Midbrain (tissue), 1 donor: Measurements from ENCODE around the gene KMT2B.
A peak's percentile ranks its signal among the peaks of the same experiment; 100 is the strongest.
"Not testable (repeated sequence)": the region's sequence is repeated elsewhere in the genome, so short reads cannot be mapped to it uniquely, and the experiment has no call there.

Source experiments
- DNase-seq: peaks from one replicate; lab custom pipeline; 2025; lab: John Stamatoyannopoulos, UW

Gene KMT2B

DNA sequence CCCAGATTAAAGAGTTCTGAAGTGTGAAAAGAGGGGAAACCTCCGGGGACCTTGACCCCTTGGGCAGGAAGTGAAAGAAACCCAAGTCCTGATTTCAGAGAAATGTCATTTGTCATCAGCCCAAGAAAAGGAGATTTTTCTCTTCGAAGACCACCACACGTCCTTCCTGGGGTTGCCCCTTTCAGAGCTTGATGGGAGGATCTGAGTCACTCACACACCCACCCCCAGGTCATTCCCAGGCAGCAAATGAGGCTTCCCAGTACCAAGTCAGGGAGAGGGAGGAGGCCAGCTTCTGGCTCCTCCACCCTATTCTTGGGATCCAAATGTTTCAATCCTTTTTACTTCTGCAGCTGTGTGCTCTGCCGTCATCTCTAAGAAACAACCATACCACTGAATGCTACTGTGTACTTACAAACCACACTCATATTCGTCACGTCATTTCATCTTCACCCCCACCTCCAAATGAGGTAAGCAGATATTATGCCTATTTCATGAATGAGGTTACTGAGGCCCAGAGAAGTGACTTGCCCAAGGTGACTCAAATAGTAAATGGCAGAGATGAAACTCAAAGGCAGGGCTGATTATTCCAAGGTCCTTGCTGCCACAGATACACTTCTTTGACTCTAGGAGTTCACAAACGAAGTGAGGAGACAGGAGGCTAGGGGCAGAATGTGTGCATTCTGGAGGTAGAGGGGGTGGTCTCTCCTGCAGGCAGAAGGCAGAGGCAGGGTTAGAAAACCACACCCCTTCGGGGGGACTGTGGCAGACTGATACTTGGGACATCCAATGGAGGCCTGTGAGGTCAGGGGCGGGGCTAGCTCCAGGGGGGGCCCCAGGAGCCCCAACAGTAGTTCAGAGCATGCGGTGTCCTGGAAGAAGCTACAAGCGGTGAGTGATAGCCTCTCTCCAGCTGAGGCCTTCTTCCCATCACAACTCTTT, 5.0 kb upstream of the KMT2B start:
- no peak for DNase-seq

DNA sequence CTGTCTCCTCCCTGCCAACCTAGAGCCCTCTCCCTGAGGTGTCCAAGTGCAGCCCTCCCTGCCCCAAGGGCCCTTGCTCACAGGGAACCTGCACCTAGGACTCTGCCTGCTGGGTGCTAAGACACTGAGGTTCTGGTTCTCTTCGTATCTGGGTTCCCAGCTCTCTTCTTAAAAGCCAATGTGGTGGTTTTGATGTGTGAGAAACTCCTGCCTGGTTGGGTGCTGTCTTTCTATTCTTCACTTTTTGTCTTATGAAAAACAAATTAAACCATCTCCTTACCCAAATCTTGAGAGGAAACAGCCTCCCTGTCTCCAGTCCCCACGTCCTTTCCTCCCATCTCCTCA, 4.3 kb upstream of the KMT2B start:
- no peak for DNase-seq

DNA sequence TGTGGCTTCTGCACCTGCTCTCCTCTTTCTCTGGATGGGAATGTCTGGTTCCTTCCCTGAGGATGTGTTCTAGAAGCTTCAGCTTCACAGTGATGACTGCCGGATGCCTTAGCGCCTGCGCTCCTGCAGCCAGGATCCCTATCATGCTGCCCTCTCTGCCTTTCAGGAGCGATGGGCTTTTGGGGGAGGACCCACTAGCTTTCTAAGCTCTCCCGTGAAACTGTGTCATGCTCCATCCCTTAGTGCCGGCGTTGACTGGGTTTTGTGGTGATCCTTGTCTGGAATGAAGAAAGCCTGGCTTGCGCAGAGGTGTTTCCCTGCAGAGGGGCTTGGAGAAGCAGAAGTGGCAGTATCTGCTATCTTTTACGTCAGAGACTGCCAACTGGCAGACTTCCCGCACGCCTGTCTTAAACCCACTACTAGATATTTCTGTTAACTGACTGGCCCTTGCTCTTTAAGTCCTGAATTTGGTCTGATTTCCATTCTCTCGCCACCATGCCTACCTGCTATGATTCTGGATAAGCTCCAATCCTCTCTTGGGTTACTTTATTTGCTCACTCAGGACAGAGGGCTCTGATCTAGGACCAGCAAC, 3.8 kb upstream of the KMT2B start:
- no peak for DNase-seq

DNA sequence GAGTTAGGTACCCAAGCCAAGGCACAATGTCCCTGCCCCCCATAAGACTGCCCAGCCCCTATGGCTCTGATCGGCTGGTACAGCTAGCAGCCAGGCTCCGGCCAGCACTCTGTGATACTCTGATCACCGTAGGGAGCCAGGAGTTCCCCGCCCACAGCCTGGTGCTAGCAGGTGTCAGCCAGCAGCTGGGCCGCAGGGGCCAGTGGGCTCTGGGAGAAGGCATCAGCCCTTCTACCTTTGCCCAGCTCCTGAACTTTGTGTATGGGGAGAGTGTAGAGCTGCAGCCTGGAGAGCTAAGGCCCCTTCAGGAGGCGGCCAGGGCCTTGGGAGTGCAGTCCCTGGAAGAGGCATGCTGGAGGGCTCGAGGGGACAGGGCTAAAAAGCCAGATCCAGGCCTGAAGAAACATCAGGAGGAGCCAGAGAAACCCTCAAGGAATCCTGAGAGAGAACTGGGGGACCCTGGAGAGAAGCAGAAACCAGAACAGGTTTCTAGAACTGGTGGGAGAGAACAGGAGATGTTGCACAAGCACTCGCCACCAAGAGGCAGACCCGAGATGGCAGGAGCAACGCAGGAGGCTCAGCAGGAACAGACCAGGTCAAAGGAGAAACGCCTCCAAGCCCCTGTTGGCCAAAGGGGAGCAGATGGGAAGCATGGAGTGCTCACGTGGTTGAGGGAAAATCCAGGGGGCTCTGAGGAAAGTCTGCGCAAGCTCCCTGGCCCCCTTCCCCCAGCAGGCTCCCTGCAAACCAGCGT, 3.0 kb upstream of the KMT2B start:
- no peak for DNase-seq

DNA sequence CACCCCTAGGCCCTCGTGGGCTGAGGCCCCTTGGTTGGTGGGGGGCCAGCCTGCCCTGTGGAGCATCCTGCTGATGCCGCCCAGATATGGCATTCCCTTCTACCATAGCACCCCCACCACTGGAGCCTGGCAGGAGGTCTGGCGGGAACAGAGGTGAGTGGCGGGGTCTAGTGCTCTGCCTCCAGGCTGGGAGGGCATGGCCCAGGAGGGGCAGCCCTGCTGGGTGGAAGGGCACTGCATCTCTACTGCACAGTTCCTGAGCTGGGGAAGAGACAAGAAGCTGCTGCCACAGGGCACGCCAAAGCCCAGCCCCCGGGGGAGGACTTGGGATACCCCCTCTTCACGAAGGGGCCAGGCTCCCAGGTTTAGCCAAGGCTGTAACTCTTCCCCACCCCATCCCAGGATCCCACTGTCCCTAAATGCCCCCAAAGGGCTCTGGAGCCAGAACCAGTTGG, 2.4 kb upstream of the KMT2B start:
- no peak for DNase-seq

DNA sequence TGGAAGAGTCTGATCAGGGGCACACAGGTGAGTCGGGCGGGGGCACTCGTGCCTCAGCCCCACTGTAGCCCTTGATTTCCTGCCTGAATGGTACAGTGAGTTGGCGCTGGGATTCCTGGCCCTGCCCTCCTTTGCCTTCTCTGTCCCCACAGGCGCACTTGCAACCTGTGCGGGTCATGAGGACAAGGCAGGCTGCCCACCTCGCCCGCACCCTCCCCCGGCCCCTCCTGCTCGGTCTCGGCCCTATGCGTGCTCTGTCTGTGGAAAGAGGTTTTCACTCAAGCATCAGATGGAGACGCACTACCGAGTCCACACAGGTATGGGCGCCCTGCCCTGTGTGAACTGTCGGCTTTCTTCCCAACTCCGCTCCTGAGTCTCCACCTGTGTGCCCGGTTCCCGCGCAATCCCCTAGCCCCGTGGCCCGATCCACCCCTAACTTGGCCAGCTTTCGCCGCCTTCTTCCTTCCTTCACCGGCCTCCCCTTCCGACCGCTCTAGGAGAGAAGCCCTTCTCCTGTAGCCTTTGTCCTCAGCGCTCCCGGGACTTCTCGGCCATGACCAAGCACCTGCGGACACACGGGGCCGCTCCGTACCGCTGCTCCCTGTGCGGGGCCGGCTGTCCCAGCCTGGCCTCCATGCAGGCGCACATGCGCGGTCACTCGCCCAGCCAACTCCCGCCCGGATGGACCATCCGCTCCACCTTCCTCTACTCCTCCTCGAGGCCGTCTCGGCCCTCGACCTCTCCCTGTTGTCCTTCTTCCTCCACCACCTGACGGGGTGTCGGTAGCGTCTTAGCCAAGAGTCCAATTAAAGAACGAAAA, 1.6 kb upstream of the KMT2B start:
- DNase-seq = peak; percentile 72

DNA sequence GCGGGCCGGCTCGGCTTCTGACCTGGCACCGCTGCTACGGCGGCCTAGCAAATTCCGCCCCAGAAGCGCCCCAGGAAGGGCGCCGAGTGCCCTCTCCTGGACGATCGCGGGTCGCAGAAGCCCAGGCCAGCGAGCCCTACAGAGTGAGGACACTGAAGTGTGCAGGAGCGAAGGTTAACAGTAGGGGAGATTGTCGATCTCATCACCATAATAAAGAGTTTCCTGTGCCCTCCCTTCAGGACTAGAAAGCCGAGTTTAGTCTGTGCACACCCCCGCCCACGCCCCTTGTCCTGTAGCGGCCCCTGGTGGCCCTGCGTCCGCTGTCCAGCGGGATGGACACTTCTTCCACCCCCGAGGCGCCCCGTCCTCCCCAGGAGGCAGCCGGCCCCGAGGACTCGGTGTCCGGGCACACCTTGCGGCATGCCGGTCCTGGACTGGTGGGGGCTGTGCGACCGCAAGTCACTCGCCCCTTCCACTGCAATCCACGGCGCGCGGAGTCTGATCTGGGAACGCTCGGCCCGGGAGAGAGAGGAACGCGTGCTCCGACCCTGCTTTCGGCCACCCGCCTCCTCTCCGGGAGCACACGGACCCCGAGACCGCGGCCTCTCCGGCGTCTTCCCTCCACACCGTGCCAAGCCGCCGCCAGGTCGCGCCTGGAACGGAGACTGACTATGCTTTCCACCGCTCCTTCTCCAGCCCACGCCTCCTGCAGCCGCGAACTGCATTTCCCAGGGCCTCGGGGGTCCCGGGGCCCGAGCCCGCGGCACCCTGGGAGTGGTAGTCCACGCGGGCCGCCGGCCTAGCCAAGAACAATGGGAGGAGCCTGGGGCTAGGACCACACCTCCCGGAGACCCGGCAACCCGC, 770 bp upstream of the KMT2B start:
- DNase-seq = peak; percentile 95

DNA sequence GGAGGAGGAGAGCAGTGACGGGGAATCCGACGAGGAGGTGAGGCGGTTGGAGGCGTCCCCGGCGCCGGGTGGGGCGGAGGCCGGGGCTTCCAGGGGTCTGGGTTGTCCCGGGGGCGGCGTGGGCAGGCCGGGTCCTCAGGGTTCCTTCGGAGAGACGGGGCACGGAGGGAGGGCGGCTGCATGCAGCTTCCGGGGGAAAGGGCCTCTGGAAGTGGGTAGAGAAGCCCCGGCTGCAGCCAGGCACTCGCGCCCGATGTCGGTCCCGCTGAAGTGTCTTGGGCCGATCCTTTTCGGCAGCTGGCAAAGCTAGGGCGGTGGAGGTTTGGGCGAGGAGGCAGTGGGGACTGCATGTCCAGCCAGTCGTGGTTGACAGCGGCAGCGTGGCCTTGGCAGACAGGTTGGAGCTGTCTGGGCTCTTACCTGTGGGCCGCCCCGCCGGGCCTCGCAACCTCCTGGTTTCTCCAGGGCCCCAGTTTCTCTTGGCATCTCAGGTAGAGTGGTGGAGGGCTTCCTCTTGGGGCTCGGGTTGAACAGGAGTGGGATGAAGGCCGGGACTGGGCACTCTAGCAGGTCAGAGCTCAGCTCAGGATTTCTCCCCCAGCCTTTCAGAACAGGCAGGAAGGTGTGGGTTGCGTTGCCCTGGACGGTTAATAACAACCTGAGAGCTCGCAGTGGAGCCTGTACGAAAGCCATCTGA, 690 bp downstream of the KMT2B start:
- DNase-seq = no peak

DNA sequence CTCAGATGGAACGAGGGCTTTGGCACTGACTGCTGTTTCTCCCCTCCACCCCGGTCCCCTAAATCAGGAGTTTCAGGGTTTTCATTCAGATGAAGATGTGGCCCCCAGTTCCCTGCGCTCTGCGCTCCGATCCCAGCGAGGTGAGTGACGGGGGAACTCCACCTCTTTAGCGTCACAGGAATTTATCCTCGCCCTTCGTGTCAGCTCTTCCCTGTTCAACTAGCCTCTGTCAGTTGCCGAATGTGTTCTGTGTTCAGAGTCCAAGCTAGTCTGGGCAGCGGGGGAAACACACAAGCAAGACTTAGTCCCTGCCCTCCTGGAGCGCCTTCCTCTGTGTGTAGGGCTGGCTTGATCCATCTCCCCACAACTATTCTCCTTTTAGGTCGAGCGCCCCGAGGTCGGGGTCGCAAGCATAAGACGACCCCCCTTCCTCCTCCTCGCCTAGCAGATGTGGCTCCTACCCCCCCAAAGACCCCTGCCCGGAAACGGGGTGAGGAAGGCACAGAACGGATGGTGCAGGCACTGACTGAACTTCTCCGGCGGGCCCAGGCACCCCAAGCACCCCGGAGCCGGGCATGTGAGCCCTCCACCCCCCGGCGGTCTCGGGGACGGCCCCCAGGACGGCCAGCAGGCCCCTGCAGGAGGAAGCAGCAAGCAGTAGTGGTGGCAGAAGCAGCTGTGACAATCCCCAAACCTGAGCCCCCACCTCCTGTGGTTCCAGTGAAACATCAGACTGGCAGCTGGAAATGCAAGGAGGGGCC, 1.8 kb downstream of the KMT2B start:
- no peak for DNase-seq

DNA sequence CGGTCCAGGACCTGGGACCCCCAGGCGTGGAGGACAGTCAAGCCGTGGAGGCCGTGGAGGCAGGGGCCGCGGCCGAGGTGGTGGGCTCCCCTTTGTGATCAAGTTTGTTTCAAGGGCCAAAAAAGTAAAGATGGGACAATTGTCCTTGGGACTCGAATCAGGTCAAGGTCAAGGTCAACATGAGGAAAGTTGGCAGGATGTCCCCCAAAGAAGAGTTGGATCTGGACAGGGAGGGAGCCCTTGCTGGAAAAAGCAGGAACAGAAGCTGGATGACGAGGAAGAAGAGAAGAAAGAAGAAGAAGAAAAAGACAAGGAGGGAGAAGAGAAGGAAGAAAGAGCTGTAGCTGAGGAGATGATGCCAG, 2.3 kb downstream of the KMT2B start:
- no peak for DNase-seq

DNA sequence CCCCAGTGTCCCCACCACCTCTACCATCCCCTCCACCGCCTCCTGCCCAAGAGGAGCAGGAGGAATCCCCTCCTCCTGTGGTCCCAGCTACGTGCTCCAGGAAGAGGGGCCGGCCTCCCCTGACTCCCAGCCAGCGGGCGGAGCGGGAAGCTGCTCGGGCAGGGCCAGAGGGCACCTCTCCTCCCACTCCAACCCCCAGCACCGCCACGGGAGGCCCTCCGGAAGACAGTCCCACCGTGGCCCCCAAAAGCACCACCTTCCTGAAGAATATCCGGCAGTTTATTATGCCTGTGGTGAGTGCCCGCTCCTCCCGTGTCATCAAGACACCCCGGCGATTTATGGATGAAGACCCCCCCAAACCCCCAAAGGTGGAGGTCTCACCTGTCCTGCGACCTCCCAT, 2.8 kb downstream of the KMT2B start:
- DNase-seq = no peak

DNA sequence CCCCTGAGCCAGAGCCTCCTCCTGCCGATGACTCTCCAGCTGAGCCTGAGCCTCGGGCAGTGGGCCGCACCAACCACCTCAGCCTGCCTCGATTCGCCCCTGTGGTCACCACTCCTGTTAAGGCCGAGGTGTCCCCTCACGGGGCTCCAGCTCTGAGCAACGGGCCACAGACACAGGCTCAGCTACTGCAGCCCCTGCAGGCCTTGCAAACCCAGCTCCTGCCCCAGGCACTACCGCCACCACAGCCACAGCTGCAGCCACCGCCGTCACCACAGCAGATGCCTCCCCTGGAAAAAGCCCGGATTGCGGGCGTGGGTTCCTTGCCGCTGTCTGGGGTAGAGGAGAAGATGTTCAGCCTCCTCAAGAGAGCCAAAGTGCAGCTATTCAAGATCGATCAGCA, 3.6 kb downstream of the KMT2B start:
- no peak for DNase-seq

DNA sequence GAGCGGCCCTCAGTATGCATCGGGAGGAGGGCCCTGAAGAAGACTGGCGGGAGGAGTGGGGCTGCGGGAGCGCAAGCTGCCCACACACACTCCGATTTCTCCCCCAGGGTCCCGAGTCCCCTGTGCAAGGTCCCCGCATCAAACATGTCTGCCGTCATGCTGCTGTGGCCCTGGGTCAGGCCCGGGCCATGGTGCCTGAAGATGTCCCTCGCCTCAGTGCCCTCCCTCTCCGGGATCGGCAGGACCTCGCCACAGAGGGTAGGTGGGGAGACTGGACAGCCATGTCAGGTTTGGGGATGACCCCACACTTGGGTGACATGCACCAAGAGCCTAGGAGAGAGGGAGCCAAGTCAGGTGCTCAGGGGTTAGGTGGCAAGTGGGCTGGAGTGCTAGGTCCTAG, 4.7 kb downstream of the KMT2B start:
- DNase-seq = no peak

DNA sequence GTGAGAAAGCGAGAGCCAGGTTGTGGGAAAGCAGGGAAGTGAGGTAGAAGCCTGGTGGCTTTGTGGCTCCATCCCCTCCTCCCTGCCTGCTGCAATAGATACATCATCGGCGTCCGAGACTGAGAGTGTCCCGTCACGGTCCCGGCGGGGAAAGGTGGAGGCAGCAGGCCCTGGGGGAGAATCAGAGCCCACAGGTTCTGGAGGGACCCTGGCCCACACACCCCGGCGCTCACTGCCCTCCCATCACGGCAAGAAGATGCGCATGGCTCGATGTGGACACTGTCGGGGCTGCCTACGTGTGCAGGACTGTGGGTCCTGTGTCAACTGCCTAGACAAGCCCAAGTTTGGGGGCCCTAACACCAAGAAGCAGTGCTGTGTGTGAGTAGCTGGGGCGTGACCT, 5.1 kb downstream of the KMT2B start:
- DNase-seq = no peak

DNA sequence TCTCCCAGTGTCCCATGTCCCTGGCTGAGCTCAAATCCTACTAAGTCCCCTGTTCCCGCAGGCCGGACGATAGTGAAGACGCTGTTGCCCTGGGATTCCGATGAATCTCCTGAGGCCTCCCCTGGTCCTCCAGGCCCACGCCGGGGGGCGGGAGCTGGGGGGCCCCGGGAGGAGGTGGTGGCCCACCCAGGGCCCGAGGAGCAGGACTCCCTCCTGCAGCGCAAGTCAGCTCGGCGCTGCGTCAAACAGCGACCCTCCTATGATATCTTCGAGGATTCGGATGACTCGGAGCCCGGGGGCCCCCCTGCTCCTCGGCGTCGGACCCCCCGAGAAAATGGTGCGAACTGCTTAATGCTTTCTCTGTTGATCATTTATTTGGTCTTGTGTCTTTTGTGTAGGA, 5.9 kb downstream of the KMT2B start:
- no peak for DNase-seq

DNA sequence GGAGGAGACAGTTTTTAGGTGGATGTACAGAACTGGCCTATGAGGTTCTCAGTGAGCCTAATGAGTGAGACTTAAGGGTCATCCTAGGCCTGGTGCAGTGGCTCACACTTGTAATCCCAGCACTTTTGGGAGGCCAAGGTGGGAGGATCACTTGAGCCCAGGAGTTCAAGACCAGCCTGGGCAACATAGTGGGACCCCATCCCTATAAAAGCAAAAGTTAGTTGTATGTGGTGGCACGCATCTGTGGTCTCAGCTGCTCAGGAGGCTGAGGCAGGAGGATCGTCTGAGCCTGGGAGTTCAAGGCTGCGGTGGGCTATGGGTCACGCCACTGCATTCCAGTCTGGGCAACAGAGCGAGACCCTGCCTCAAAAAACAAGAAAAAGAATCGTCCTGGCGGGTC, 6.3 kb downstream of the KMT2B start:
- not testable (repeated sequence) for DNase-seq

DNA sequence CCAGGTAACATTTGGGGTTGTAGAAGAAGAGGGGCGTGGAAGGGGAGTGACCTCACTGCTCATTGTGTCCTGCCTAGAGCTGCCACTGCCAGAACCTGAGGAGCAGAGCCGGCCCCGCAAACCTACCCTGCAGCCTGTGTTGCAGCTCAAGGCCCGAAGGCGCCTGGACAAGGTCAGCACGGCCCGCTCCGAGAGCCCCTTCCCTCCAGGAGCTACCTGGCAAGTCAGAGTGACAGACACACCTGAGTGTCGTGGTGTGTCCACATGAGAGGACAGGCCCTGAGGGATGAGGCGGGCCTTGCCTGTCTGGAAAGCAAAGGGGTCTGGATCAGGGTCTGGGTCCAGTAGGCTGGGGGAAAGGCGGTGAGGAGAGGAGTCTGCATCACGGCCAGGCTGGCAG, 6.8 kb downstream of the KMT2B start:
- no peak for DNase-seq

DNA sequence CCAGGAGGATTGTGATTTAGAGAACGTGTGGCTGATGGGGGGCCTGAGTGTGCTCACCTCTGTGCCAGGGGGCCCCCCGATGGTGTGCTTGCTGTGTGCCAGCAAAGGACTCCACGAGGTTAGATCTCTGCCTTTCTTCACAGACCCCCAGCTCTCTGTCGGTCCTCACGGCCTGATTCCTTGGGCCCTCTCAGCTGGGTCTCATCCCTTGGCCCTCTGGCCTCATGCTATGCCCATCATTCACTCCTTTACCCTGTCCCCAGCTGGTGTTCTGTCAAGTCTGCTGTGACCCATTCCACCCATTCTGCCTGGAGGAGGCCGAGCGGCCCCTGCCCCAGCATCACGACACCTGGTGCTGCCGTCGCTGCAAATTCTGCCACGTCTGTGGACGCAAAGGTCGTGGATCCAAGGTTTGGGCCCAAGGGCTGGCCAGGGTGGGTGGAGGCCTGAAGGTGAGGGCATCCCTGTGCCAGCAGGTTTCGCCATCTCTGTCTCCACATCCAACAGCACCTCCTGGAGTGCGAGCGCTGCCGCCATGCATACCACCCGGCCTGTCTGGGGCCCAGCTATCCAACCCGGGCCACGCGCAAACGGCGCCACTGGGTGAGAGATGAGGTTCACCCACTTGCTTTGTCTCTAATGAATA, 7.5 kb downstream of the KMT2B start:
- no peak for DNase-seq
